Measurements from ENCODE around the gene TSC2.
"Not testable (repeated sequence)": the region's sequence is repeated elsewhere in the genome, so short reads cannot be mapped to it uniquely, and the experiment has no call there.

TSC2 gene

DNA sequence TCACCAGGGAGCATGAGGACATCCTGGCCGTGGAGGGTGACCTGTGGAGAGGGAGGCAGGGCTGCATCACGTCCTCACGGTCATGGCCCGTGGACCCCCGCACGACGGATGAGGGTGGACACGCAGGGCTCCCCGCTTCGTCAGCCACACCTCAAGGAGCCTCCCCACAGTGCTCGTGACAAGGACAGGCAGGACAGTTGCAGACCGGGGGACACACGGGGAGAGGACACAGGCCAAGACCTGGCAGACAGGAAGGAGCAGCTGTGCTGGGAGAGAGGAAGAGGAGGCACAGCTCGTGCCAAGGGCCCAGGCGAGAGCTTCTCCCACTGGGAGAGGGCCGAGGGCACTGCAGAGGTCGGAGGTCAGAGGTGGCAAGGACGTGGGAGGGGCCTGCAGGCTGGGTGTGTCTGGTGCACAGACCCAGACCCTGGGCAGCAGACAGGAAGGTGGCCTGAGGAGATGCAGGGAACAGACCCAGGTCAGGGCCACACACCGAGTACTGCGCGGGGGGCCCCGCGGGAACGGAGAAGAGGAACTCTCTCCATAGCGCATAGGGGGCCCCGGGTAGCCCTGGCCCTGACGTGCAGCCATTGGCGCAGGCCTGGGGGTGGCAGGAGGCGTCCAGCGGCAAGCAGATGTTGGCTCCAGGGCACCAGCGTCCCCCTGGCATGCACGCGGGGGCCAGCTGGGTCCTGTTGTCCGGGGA, 67.3 kb downstream of the TSC2 start:
- not testable (repeated sequence) for H3K79me2 ChIP-seq (ENCODE audit: control insufficient read depth, insufficient read depth, low read length, unreplicated experiment); H3K27ac ChIP-seq (ENCODE audit: low read depth, low read length); H3K36me3 ChIP-seq (ENCODE audit: insufficient read depth, low read length); H3K4me1 ChIP-seq (ENCODE audit: control insufficient read depth, insufficient read depth, low read length, unreplicated experiment); H3K27me3 ChIP-seq (ENCODE audit: insufficient read depth, low read length); H2AFZ ChIP-seq (ENCODE audit: low read length, unreplicated experiment); H3K4me3 ChIP-seq (ENCODE audit: low read depth, low read length)

DNA sequence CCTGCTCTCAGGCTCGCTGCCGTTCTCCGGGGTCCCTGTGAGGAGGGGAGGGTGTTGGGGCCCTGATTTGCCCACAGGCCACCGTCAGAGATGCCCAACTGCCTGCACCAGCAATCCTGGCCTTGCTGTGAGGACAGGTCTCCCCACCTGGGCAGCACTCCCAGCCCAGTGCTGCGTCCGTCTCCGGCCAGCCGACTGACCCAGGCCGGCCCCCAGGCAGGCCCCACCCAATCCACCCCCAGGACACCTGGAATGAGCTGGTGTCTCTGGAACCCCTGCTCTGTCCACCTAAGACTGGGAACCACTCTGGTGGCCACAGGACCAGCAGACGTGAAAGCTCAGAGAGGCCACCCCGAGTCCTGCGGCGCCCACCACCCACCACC, 67.8 kb downstream of the TSC2 start:
- Histone ChIP-seq H2AFZ (ENCODE audit: low read length, unreplicated experiment) (no peak overlapping the region), H3K36me3 (ENCODE audit: insufficient read depth, low read length) (peaks cover 2% of the 10 kb centered on the region; the same call in 1 of the 2 replicates), H3K27me3 (ENCODE audit: insufficient read depth, low read length) (no peaks in the 10 kb centered on the region), H3K27ac (ENCODE audit: low read depth, low read length) (no peak overlapping the region), H3K4me3 (ENCODE audit: low read depth, low read length) (no peak overlapping the region), H3K79me2 (ENCODE audit: control insufficient read depth, insufficient read depth, low read length, unreplicated experiment) (peaks cover 8% of the 10 kb centered on the region), H3K4me1 (ENCODE audit: control insufficient read depth, insufficient read depth, low read length, unreplicated experiment) (no peaks in the 10 kb centered on the region)

DNA sequence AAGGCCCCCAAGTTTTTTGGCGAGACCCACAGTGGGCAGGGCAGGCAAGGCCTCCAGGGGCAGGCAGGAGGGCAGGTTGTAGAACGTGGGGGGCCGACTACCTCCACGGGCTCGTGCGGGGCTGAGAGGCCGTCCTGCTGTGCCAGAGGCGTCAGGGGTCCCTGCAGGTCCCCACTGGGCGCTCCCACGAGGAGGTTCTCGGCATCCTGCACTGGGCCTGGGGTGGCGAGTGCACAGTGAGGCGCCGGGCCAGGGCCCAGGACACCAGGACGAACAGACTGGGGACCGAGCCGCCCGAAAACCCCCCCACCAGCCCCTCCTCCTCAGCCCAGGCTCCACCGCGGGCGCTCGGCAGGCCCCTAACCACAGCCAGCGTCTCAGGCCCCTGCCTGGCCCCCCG, 68.6 kb downstream of the TSC2 start:
- not testable (repeated sequence) for H3K4me3 ChIP-seq (ENCODE audit: low read depth, low read length); H3K4me1 ChIP-seq (ENCODE audit: control insufficient read depth, insufficient read depth, low read length, unreplicated experiment); H3K27ac ChIP-seq (ENCODE audit: low read depth, low read length); H3K36me3 ChIP-seq (ENCODE audit: insufficient read depth, low read length); H2AFZ ChIP-seq (ENCODE audit: low read length, unreplicated experiment); H3K27me3 ChIP-seq (ENCODE audit: insufficient read depth, low read length)
- H3K79me2 ChIP-seq (ENCODE audit: control insufficient read depth, insufficient read depth, low read length, unreplicated experiment): peaks cover 11% of the 10 kb centered on the region

DNA sequence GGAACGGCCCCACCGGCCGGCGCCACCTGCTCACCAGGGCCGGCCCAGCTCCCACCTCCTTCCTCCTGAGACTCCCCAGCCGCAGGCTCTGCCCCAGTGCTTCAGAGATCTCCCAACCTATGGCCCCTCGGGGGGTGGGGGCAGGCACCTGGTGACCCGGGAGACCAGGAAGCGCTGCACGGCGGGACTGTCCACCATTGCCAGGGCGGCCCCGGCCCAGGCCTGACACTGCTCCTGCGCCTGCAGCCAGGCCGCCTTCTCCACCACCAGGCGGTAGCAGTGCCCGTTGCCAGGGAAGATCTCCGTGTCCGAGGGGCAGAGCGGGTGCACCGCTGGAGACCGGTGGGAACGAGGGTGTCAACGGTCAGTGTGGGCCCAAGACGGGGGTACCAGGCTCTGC, 69.6 kb downstream of the TSC2 start:
- H3K36me3 ChIP-seq (ENCODE audit: insufficient read depth, low read length); H2AFZ ChIP-seq (ENCODE audit: low read length, unreplicated experiment); H3K27me3 ChIP-seq (ENCODE audit: insufficient read depth, low read length); H3K4me1 ChIP-seq (ENCODE audit: control insufficient read depth, insufficient read depth, low read length, unreplicated experiment); H3K4me3 ChIP-seq (ENCODE audit: low read depth, low read length); H3K27ac ChIP-seq (ENCODE audit: low read depth, low read length): not testable (repeated sequence)
- H3K79me2 ChIP-seq (ENCODE audit: control insufficient read depth, insufficient read depth, low read length, unreplicated experiment): peaks cover 14% of the 10 kb centered on the region

DNA sequence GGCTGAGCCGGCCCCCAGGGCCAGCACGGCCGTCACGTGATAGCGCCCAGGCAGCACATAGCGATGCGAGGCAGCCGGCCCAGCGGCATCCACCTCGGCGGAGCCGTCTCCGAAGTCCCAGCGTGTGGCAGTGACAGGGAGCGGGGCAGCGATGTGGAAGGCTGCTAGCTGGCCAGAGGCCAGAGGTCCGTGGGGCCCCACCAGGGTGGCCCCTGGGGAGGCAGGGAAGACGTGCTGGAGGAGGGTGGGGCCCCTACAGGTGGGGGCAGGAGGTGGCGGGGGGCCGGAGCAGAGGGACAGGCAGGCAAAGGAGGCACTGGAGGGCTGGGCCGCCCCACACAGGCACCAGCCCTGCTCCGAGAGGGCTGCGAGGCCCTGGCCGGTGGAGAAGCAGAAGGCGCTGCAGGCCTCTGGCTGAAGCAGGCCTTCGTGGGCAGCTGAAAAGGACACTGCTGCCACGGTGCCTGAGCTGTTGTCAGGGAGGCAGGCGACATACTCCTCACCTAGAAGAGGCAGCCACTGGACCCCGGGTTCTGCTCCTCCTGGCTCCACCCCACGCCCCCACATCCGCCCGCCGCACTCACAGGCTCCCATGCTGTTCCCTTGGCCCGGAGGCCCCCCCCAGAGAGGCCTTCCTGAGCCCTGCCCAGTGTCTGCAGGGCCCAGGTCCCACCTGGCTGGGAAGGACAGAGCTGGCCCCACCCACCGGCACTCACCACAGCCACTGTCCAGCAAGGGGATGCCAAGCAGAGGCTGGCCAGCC, 70.4 kb downstream of the TSC2 start:
- not testable (repeated sequence) for H3K27me3 ChIP-seq (ENCODE audit: insufficient read depth, low read length); H2AFZ ChIP-seq (ENCODE audit: low read length, unreplicated experiment); H3K36me3 ChIP-seq (ENCODE audit: insufficient read depth, low read length); H3K4me3 ChIP-seq (ENCODE audit: low read depth, low read length); H3K4me1 ChIP-seq (ENCODE audit: control insufficient read depth, insufficient read depth, low read length, unreplicated experiment); H3K27ac ChIP-seq (ENCODE audit: low read depth, low read length)
- H3K79me2 ChIP-seq (ENCODE audit: control insufficient read depth, insufficient read depth, low read length, unreplicated experiment): peaks cover 18% of the 10 kb centered on the region

DNA sequence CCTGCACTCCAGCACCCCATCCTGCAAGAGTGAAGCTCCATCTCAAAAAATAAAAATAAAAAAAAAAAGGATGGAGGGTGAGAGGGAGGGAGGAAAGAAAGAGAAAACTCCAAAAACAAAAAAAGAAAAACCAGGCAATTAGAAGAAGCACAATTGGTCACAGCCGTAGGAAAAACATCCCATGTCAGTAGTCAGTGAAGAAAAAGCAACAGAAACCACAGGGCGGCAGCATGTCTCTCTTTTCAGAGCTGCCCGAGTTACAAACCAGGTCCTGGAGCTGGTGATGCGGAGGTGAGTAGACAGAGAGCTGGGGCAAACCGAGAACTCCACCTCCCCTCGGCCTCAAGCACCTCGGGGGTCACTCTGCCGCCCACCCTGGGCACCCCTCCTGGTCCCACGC, 73.5 kb downstream of the TSC2 start:
- H3K27me3 ChIP-seq (ENCODE audit: insufficient read depth, low read length); H3K36me3 ChIP-seq (ENCODE audit: insufficient read depth, low read length); H3K27ac ChIP-seq (ENCODE audit: low read depth, low read length); H3K4me3 ChIP-seq (ENCODE audit: low read depth, low read length); H2AFZ ChIP-seq (ENCODE audit: low read length, unreplicated experiment): not testable (repeated sequence)
- H3K4me1 ChIP-seq (ENCODE audit: control insufficient read depth, insufficient read depth, low read length, unreplicated experiment): peaks cover 18% of the 10 kb centered on the region
- H3K79me2 ChIP-seq (ENCODE audit: control insufficient read depth, insufficient read depth, low read length, unreplicated experiment): peaks cover 29% of the 10 kb centered on the region

DNA sequence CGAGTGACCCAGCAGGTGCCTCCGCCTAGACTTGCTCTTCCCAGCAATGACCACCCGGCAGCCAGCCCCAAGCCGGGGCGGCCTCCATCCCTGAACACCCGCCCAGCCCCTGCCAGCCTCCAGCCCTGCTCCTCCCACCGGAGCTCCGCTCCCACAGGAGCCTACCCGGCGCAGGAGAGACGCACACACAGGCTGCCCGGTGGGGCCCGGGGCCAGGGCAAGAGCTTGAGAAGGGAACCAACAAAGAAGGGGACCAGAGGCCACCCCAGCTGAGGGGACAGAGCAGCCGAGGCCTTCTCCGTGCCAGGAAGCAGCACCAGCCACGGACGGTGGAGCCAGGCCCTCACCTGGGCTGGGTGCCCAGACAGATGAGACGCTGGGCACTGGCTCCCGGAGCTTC, 74.1 kb downstream of the TSC2 start:
- H3K27ac ChIP-seq (ENCODE audit: low read depth, low read length): no peak overlapping the region
- H3K79me2 ChIP-seq (ENCODE audit: control insufficient read depth, insufficient read depth, low read length, unreplicated experiment): peaks cover 32% of the 10 kb centered on the region
- H3K4me3 ChIP-seq (ENCODE audit: low read depth, low read length): no peak overlapping the region
- no peaks in the 10 kb centered on the region for H3K36me3 ChIP-seq (ENCODE audit: insufficient read depth, low read length)
- H3K4me1 ChIP-seq (ENCODE audit: control insufficient read depth, insufficient read depth, low read length, unreplicated experiment): peaks cover 24% of the 10 kb centered on the region
- no peak overlapping the region for H2AFZ ChIP-seq (ENCODE audit: low read length, unreplicated experiment)
- H3K27me3 ChIP-seq (ENCODE audit: insufficient read depth, low read length): no peaks in the 10 kb centered on the region

DNA sequence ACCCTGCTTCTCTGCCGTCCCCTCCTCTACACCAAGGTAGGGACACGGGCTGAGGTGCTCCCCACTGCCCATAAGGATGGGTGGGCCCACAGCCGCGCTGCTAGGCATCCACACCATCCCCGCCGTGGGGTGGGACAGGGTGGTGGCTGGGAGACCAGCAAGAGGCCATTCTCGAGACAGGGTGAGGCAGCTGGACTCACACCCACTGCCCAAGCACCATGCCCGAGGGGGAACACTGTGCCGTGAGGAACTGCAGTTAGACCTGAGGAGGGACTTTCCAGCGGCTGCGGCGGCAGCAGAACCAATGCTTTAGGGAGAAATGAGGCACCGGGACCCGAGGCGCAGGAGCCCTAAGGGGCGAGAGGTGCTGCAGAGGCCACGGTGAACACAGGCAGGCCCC, 74.6 kb downstream of the TSC2 start:
- Histone ChIP-seq H2AFZ (ENCODE audit: low read length, unreplicated experiment) (no peak overlapping the region), H3K79me2 (ENCODE audit: control insufficient read depth, insufficient read depth, low read length, unreplicated experiment) (peaks cover 38% of the 10 kb centered on the region), H3K4me3 (ENCODE audit: low read depth, low read length) (no peak overlapping the region), H3K27ac (ENCODE audit: low read depth, low read length) (no peak overlapping the region), H3K4me1 (ENCODE audit: control insufficient read depth, insufficient read depth, low read length, unreplicated experiment) (peaks cover 29% of the 10 kb centered on the region), H3K36me3 (ENCODE audit: insufficient read depth, low read length) (no peaks in the 10 kb centered on the region), H3K27me3 (ENCODE audit: insufficient read depth, low read length) (no peaks in the 10 kb centered on the region)

DNA sequence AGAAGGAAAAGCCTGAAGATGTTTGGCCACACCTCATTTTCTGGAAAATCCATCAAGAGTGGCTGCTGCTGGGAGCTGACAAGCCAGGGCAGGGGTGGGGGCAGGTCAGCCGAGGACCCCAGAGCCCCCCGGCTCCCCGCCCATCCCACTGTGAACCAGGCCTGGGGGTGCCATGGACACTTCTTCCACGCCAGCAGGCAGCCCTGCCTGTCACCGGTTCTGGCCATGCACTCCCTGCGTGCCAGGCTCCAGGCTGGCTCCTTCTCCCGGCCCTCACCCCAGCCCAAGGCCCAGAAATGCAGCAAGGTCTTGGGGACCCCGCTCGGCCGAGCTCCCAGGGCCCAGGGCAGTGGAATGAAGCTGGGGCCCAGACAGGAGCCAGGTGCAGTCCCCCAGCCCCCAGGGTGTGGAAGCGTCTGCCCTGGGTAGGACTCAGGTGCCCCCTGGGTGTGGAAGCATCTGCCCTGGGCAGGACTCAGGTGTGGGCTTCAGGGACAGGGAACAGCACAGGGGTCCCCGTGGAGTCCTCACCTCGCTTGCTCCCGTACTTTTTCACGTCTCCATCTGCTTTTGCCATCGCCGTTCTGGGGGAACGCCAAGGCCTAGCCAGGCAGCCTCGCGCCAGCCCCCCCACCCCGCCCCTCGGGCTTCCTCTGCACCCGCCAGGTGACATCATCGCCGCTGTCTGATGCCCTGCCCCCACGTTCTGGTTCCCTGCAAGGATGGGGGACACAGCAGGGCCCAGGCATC, 75.3 kb downstream of the TSC2 start:
- not testable (repeated sequence) for H3K4me3 ChIP-seq (ENCODE audit: low read depth, low read length); H3K36me3 ChIP-seq (ENCODE audit: insufficient read depth, low read length); H3K27ac ChIP-seq (ENCODE audit: low read depth, low read length); H3K27me3 ChIP-seq (ENCODE audit: insufficient read depth, low read length); H2AFZ ChIP-seq (ENCODE audit: low read length, unreplicated experiment)
- H3K4me1 ChIP-seq (ENCODE audit: control insufficient read depth, insufficient read depth, low read length, unreplicated experiment): peaks cover 29% of the 10 kb centered on the region
- peaks cover 38% of the 10 kb centered on the region for H3K79me2 ChIP-seq (ENCODE audit: control insufficient read depth, insufficient read depth, low read length, unreplicated experiment)

DNA sequence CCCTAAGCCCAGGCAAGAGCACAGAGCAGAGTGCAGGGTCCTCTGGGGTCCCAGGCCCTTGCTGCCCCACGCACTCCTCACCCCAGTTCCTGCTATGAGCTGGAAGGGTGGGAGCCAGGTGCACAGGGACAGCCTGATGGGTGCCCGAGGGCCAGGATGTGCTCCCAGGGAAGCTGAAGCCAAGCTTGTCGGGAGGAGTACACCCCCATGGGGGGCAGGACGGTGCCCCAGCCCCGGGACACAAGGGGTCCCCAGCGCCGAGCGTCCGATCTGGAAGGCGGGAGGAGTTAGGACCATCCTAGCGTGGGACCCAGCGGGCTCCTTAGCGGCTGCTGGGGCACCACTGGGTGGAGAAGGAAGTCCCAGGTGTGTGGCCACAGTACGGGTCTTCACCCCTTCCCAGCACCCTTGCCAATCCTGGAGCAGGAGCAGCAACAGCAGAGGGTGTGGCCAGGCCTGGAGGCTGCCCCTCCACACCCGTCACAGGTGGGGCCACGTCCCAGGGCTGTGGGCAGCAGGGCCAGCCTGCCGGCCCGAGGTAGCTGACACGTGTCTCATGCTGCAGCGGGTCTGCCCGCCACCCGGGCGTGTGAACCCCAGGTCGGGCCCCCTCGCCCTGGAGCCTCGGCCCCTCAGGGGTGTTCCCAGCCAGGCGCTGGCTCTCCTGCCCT, 76.1 kb downstream of the TSC2 start:
- H3K27ac ChIP-seq (ENCODE audit: low read depth, low read length): not testable (repeated sequence)
- H3K4me1 ChIP-seq (ENCODE audit: control insufficient read depth, insufficient read depth, low read length, unreplicated experiment): peaks cover 29% of the 10 kb centered on the region

More for the DNA sequence above, 76.1 kb downstream of the TSC2 start:
- not testable (repeated sequence) for H3K36me3 ChIP-seq (ENCODE audit: insufficient read depth, low read length); H3K4me3 ChIP-seq (ENCODE audit: low read depth, low read length); H2AFZ ChIP-seq (ENCODE audit: low read length, unreplicated experiment); H3K27me3 ChIP-seq (ENCODE audit: insufficient read depth, low read length)
- peaks cover 38% of the 10 kb centered on the region for H3K79me2 ChIP-seq (ENCODE audit: control insufficient read depth, insufficient read depth, low read length, unreplicated experiment)
